Ascending aorta (tissue), 2 donors: Measurements from ENCODE around the gene CDK16. TPM values are rescaled to one million over a fixed set of nuclear protein-coding genes. Genes with fewer than 3 reads are reported as not detected.

Source experiments
- DNase-seq, 2 donors: peaks; one replicate each; pipeline ENCODE4 v3.0.0-alpha.2; 2019; ENCODE audit warnings: low spot score in 2 of 2
- H3K27ac ChIP-seq, 2 donors: fragments of 200-600 bp; sonication (generic); one replicate each; pipeline ENCODE4 v1.5.1; 2016 to 2017; ENCODE audit warnings: mild to moderate bottlenecking in 1 of 2
- H3K27me3 ChIP-seq: fragments of 200-600 bp; sonication (generic); one replicate; pipeline ENCODE4 v1.5.1; 2017
- H3K36me3 ChIP-seq, 2 donors: fragments of 200-600 bp; sonication (generic); one replicate each; pipeline ENCODE4 v1.5.1; 2016
- H3K4me1 ChIP-seq, 2 donors: fragments of 200-600 bp; sonication (generic); one replicate each; pipeline ENCODE4 v1.5.1; 2016 to 2017; ENCODE audit warnings: mild to moderate bottlenecking in 1 of 2
- H3K4me3 ChIP-seq, 2 donors: fragments of 200-600 bp; sonication (generic); one replicate each; pipeline ENCODE4 v1.5.1; 2016 to 2017; ENCODE audit warnings: mild to moderate bottlenecking in 1 of 2
- H3K9me3 ChIP-seq, 2 donors: fragments of 200-600 bp; sonication (generic); one replicate each; pipeline ENCODE4 v1.5.1; 2016
- CTCF ChIP-seq, 3 experiments: fragments of 200-600 bp in 2 of 3; fragments of 450-650 bp in 1 of 3; sonication (generic) in 2 of 3; IDR thresholded peaks; one replicate each; pipeline ENCODE4 v1.5.1; 2016 to 2019; ENCODE audit warnings: antibody characterized with exemption in 3 of 3, mild to moderate bottlenecking in 1 of 3, moderate library complexity in 1 of 3
- intact Hi-C: fragments of 100-400 bp; cut with DNase I; formaldehyde crosslinking; loops from one replicate; pipeline ENCODE4 v1.15.1; 2023
- total RNA-seq: library from RNA; depleted of rRNA; stranded (reverse); fragments of >200 nt; gene quantifications from one replicate; pipeline ENCODE4 v1.1.0, GENCODE V29; 2016

CDK16 gene
- total RNA-seq, 1 donor from 2014 or later = 87.4 TPM

- Histone ChIP-seq H3K36me3 (peaks cover 50 to 84% of the 10 kb centered on the region in 2 donors), H3K4me3 (no peak overlapping the region), H3K27me3 (no peaks in the 10 kb centered on the region), H3K4me1 (no peaks in the 10 kb centered on the region), H3K27ac (no peak overlapping the region), H3K9me3 (no peaks in the 10 kb centered on the region)
- peak in 1 of 2 donors; percentile 50 for DNase-seq
- intact Hi-C loops = no loop called here
- TF ChIP-seq CTCF (IDR thresholded peaks at IDR 0.05) = no peak
Measured at GRCh38 chrX:47176101-47176740, 42.3 kb upstream of the CDK16 start.

- H3K36me3 ChIP-seq = peaks cover 54 to 86% of the 10 kb centered on the region in 2 donors
- no peak for TF ChIP-seq CTCF (IDR thresholded peaks at IDR 0.05)
- DNase-seq = peak in 1 of 2 donors; percentile 9
- no peaks in the 10 kb centered on the region for H3K9me3 ChIP-seq
- no peaks in the 10 kb centered on the region for H3K27me3 ChIP-seq
- no peak overlapping the region for H3K27ac ChIP-seq
- intact Hi-C loops = no loop called here
- H3K4me3 ChIP-seq = no peak overlapping the region
- no peaks in the 10 kb centered on the region for H3K4me1 ChIP-seq
Measured at GRCh38 chrX:47177079-47177478, 41.4 kb upstream of the CDK16 start.

- Histone ChIP-seq H3K27me3 (no peaks in the 10 kb centered on the region), H3K4me3 (no peak overlapping the region), H3K4me1 (no peaks in the 10 kb centered on the region), H3K27ac (no peak overlapping the region), H3K36me3 (peaks cover 51 to 83% of the 10 kb centered on the region in 2 donors), H3K9me3 (no peaks in the 10 kb centered on the region)
- DNase-seq = no peak
- intact Hi-C loops = no loop called here
- no peak for TF ChIP-seq CTCF (IDR thresholded peaks at IDR 0.05)
Measured at GRCh38 chrX:47178337-47178736, 40.1 kb upstream of the CDK16 start.

DNA sequence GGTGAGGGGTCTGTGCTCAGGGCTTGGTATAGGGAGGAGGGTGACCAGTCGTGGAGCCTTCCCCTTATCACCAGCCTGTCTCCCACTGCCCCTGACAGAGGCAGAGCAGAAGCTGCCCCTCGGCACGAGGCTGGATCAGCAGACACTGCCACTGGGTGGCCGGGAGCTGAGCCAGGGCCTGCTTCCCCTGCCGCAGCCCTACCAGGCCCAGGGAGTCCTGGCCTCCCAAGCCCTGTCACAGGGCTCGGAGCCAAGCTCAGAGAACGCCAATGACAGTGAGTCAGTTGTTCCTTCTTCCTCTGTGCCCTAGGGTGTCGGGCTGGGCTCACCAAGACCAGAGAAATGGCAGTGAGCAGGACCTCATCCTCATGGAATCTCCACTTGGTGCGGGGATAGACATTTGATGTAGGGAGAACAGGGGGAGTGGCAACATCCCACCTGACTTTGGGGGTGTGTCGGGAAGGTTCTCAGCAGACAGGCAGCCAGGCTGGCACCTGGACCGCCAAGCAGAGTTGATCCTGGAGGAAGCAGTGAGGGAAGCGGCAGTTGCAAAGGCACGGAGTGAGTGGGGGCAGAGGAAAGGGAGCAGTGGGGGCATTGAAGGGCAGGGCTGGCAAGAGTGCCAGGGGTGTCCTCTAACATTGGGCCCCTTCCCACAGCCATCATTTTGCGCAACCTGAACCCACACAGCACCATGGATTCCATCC, 39.1 kb upstream of the CDK16 start:
- peak overlapping the region; percentile 39 to 59 for H3K27ac ChIP-seq
- peaks cover 49 to 74% of the 10 kb centered on the region in 2 donors for H3K36me3 ChIP-seq

GRCh38 chrX:47179928-47180255, 38.6 kb upstream of the CDK16 start:
- no peak for DNase-seq
- H3K9me3 ChIP-seq = no peaks in the 10 kb centered on the region
- no peaks in the 10 kb centered on the region for H3K4me1 ChIP-seq
- no peaks in the 10 kb centered on the region for H3K27me3 ChIP-seq
- intact Hi-C loops = no loop called here
- peak overlapping the region; percentile 2 to 59 for H3K27ac ChIP-seq
- peaks cover 53 to 73% of the 10 kb centered on the region in 2 donors for H3K36me3 ChIP-seq
- TF ChIP-seq CTCF (IDR thresholded peaks at IDR 0.05) = no peak
- no peak overlapping the region for H3K4me3 ChIP-seq

More for the DNA sequence above, 39.1 kb upstream of the CDK16 start:
- Histone ChIP-seq H3K4me3 (no peak overlapping the region), H3K4me1 (no peaks in the 10 kb centered on the region), H3K9me3 (no peaks in the 10 kb centered on the region), H3K27me3 (no peaks in the 10 kb centered on the region)
- intact Hi-C loops = no loop called here
- no peak for TF ChIP-seq CTCF (IDR thresholded peaks at IDR 0.05)
- DNase-seq = no peak
